ENCODE results near the gene CA10. TPM values are rescaled to one million over a fixed set of nuclear protein-coding genes. Genes with fewer than 3 reads are reported as not detected.

Gene CA10
- total and polyA plus RNA-seq, 2 experiments from 2014 or later: not detected

DNA sequence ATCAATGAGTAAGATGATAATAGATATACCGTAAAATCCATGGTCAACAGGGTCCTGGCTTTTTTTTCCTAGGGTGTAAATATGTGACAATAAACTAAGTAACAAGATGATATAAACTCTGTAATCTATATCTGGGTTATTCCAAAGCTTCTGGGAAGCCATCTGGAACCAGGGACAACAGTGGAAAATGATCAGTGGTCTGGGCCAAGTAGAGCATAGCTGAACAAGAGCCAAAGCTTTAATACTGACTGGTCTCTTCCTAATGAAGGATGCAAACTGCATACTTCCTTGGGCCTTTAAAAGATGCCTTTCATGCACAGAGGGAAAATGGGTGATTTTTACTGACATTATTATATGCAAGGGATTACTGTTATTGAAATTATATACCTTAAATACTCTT lies 8.9 kb downstream of the CA10 start:
- no peak overlapping the region for H2AFZ ChIP-seq
- 22 to 32% methylated on average over 1 of the region's 1 CpG for WGBS, 2 experiments (ENCODE audit: low coverage in 1 of 2, low lambda C conversion rate in 2 of 2, missing lambda C conversion rate in 2 of 2)
- no peaks in the 10 kb centered on the region for H3F3A ChIP-seq (ENCODE audit: insufficient read depth)
- no peak overlapping the region for H3K4me3 ChIP-seq
- H3K27me3 ChIP-seq (replicated peaks; ENCODE audit: insufficient read depth): no peaks in the 10 kb centered on the region
- no peaks in the 10 kb centered on the region for H3K4me1 ChIP-seq (ENCODE audit: insufficient read depth)
- no peak for DNase-seq
- no peaks in the 10 kb centered on the region for H3K36me3 ChIP-seq (ENCODE audit: low read depth)
- no peak overlapping the region for H3K9ac ChIP-seq
- H3K4me2 ChIP-seq (ENCODE audit: unreplicated experiment): no peak overlapping the region
- H4K20me1 ChIP-seq (ENCODE audit: insufficient read depth): no peaks in the 10 kb centered on the region
- no peak overlapping the region for H3K27ac ChIP-seq
- no peaks in the 10 kb centered on the region for H3K9me2 ChIP-seq (ENCODE audit: insufficient read depth)
- TF ChIP-seq EZH2phosphoT487 (IDR thresholded peaks at IDR 0.05; ENCODE audit: insufficient read depth, low read depth): no peak
- no peak for TF ChIP-seq EZH2 (IDR thresholded peaks at IDR 0.05; ENCODE audit: insufficient read depth, poor library complexity, severe bottlenecking)
- no peaks in the 10 kb centered on the region for H3K79me2 ChIP-seq (ENCODE audit: insufficient read depth)
- in situ Hi-C loops (cut with MboI): no loop called here
- H3K9me3 ChIP-seq (ENCODE audit: low read depth): no peaks in the 10 kb centered on the region

DNA sequence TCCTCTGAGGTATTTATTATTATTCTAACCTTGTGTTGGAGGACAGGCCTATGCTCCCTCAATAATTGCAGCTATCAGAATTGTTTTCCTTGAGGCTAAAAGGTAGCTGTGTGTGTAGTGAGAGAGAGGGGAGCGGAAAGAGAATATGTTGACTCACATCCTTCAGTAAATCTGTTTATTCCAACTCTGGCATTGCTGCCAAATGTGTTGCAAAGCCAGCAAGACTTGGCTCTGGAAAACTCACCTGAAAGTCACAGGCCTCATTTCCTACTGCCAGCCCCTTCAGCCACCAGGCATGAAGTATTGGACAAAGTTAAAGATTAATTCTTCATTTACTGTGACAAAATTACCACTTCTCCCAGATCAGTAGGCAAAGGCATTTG lies 9.6 kb downstream of the CA10 start:
- WGBS, 2 experiments (ENCODE audit: low coverage in 1 of 2, low lambda C conversion rate in 2 of 2, missing lambda C conversion rate in 2 of 2): 22 to 31% methylated on average over 1 of the region's 1 CpG
- H3K4me2 ChIP-seq (ENCODE audit: unreplicated experiment): no peak overlapping the region
- no peaks in the 10 kb centered on the region for H3K79me2 ChIP-seq (ENCODE audit: insufficient read depth)
- no peak for DNase-seq
- no peak overlapping the region for H3K4me3 ChIP-seq
- no peaks in the 10 kb centered on the region for H3F3A ChIP-seq (ENCODE audit: insufficient read depth)
- no peaks in the 10 kb centered on the region for H4K20me1 ChIP-seq (ENCODE audit: insufficient read depth)
- H3K27me3 ChIP-seq (replicated peaks; ENCODE audit: insufficient read depth): no peaks in the 10 kb centered on the region
- no peaks in the 10 kb centered on the region for H3K36me3 ChIP-seq (ENCODE audit: low read depth)
- no peak overlapping the region for H3K27ac ChIP-seq
- H3K9ac ChIP-seq: no peak overlapping the region
- no peak overlapping the region for H2AFZ ChIP-seq
- in situ Hi-C loops (cut with MboI): no loop called here
- no peaks in the 10 kb centered on the region for H3K4me1 ChIP-seq (ENCODE audit: insufficient read depth)
- no peaks in the 10 kb centered on the region for H3K9me3 ChIP-seq (ENCODE audit: low read depth)
- H3K9me2 ChIP-seq (ENCODE audit: insufficient read depth): no peaks in the 10 kb centered on the region
- TF ChIP-seq EZH2phosphoT487 (IDR thresholded peaks at IDR 0.05; ENCODE audit: insufficient read depth, low read depth) (no peak), EZH2 (IDR thresholded peaks at IDR 0.05; ENCODE audit: insufficient read depth, poor library complexity, severe bottlenecking) (no peak)

DNA sequence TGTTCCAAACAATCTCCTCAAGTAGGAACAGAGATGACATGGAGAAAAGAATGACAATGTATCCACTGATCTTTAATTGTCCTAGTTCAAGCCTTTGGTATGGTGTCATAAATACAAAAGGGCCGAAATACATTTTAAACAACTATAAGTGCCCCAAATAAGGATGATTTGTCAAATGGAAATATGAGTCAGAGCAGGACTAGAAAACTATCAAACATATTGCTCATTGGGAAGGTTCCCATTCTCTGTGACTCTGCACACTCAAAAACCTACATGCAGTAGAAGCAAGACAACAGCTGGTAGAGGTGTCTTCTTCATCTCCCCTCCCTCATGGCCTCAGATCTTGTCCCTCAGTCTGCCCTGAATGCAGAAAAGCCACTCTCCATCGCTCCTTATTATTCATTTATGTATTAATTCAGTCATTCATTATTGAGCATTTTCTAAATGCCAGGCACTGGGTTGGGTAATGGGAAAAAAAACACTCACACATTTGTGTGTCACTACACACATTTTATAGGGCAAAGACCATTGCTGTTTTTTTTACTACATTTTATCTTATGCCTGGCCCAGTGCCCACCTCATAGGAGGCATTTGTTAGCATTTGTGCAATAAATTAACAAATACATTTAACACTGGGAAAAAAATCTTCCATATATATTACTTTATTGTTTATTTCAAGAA lies 10.1 kb downstream of the CA10 start:
- H3F3A ChIP-seq (ENCODE audit: insufficient read depth): no peaks in the 10 kb centered on the region
- H3K36me3 ChIP-seq (ENCODE audit: low read depth): no peaks in the 10 kb centered on the region
- no peak for DNase-seq
- H3K27me3 ChIP-seq (replicated peaks; ENCODE audit: insufficient read depth): no peaks in the 10 kb centered on the region
- in situ Hi-C loops (cut with MboI): no loop called here
- no peaks in the 10 kb centered on the region for H4K20me1 ChIP-seq (ENCODE audit: insufficient read depth)
- H3K27ac ChIP-seq: no peak overlapping the region
- H3K79me2 ChIP-seq (ENCODE audit: insufficient read depth): no peaks in the 10 kb centered on the region
- H3K9ac ChIP-seq: no peak overlapping the region
- no peak overlapping the region for H2AFZ ChIP-seq
- WGBS, 2 experiments (ENCODE audit: low coverage in 1 of 2, low lambda C conversion rate in 2 of 2, missing lambda C conversion rate in 2 of 2): 10 to 14% methylated on average over 2 of the region's 2 CpGs
- H3K4me2 ChIP-seq (ENCODE audit: unreplicated experiment): no peak overlapping the region
- no peaks in the 10 kb centered on the region for H3K9me2 ChIP-seq (ENCODE audit: insufficient read depth)
- no peaks in the 10 kb centered on the region for H3K4me1 ChIP-seq (ENCODE audit: insufficient read depth)
- TF ChIP-seq EZH2 (IDR thresholded peaks at IDR 0.05; ENCODE audit: insufficient read depth, poor library complexity, severe bottlenecking) (no peak), EZH2phosphoT487 (IDR thresholded peaks at IDR 0.05; ENCODE audit: insufficient read depth, low read depth) (no peak)
- H3K4me3 ChIP-seq: no peak overlapping the region
- no peaks in the 10 kb centered on the region for H3K9me3 ChIP-seq (ENCODE audit: low read depth)

DNA sequence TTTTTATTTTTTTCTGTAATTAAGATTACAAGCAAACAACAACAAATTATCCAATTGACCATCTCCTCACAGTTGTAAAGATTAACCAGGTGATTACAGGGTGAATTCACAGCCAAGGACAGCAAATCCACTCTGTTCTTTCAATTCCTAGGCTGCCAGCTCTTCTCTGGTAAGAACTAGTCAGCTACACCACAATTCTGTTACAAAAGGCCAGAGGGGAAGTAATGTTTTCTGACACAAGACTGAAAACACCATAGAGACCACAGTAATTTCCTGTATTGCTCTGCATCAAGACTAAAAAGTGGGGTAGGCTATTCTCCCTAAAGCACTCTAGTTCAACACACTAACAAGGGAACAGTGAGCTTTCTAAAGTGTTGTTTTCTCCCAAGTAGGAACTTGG lies 10.6 kb downstream of the CA10 start:
- no peak for TF ChIP-seq EZH2phosphoT487 (IDR thresholded peaks at IDR 0.05; ENCODE audit: insufficient read depth, low read depth)
- TF ChIP-seq EZH2 (IDR thresholded peaks at IDR 0.05; ENCODE audit: insufficient read depth, poor library complexity, severe bottlenecking): no peak
- no peaks in the 10 kb centered on the region for H3K9me3 ChIP-seq (ENCODE audit: low read depth)
- H3F3A ChIP-seq (ENCODE audit: insufficient read depth): no peaks in the 10 kb centered on the region
- H3K4me3 ChIP-seq: no peak overlapping the region
- DNase-seq: no peak
- in situ Hi-C loops (cut with MboI): no loop called here
- H3K27ac ChIP-seq: no peak overlapping the region
- H3K9me2 ChIP-seq (ENCODE audit: insufficient read depth): no peaks in the 10 kb centered on the region
- no peaks in the 10 kb centered on the region for H3K4me1 ChIP-seq (ENCODE audit: insufficient read depth)
- H2AFZ ChIP-seq: no peak overlapping the region
- H3K79me2 ChIP-seq (ENCODE audit: insufficient read depth): no peaks in the 10 kb centered on the region
- no peaks in the 10 kb centered on the region for H4K20me1 ChIP-seq (ENCODE audit: insufficient read depth)
- no peaks in the 10 kb centered on the region for H3K27me3 ChIP-seq (replicated peaks; ENCODE audit: insufficient read depth)
- no peaks in the 10 kb centered on the region for H3K36me3 ChIP-seq (ENCODE audit: low read depth)
- no peak overlapping the region for H3K9ac ChIP-seq
- H3K4me2 ChIP-seq (ENCODE audit: unreplicated experiment): no peak overlapping the region

DNA sequence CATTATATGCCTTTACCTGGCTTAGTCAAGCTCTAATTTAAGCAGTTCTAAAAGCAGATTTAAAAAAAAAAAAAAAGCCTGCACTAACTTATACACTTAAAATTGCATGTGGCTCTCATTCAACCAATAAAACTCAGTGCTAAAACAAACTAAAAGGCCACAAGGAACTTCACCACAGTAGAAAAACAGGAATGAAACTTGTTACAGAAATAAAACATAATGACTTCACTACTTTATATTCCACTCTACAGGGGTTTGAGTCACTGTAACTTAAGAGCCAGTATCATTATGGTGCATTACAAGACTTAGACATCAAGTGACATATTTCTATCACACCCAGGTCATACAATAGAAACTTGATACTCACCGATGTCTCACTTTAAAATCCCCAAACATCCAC lies 11.1 kb downstream of the CA10 start:
- no peaks in the 10 kb centered on the region for H4K20me1 ChIP-seq (ENCODE audit: insufficient read depth)
- no peak overlapping the region for H3K4me3 ChIP-seq
- H2AFZ ChIP-seq: no peak overlapping the region
- no peak overlapping the region for H3K9ac ChIP-seq
- 22 to 45% methylated on average over 1 of the region's 1 CpG for WGBS, 2 experiments (ENCODE audit: low coverage in 1 of 2, low lambda C conversion rate in 2 of 2, missing lambda C conversion rate in 2 of 2)
- no peak for DNase-seq
- H3F3A ChIP-seq (ENCODE audit: insufficient read depth): no peaks in the 10 kb centered on the region
- no peaks in the 10 kb centered on the region for H3K4me1 ChIP-seq (ENCODE audit: insufficient read depth)
- no peaks in the 10 kb centered on the region for H3K27me3 ChIP-seq (replicated peaks; ENCODE audit: insufficient read depth)
- no peaks in the 10 kb centered on the region for H3K9me2 ChIP-seq (ENCODE audit: insufficient read depth)
- H3K36me3 ChIP-seq (ENCODE audit: low read depth): no peaks in the 10 kb centered on the region
- no peaks in the 10 kb centered on the region for H3K79me2 ChIP-seq (ENCODE audit: insufficient read depth)
- in situ Hi-C loops (cut with MboI): no loop called here
- no peak overlapping the region for H3K4me2 ChIP-seq (ENCODE audit: unreplicated experiment)
- H3K9me3 ChIP-seq (ENCODE audit: low read depth): no peaks in the 10 kb centered on the region
- TF ChIP-seq EZH2phosphoT487 (IDR thresholded peaks at IDR 0.05; ENCODE audit: insufficient read depth, low read depth) (no peak), EZH2 (IDR thresholded peaks at IDR 0.05; ENCODE audit: insufficient read depth, poor library complexity, severe bottlenecking) (no peak)
- H3K27ac ChIP-seq: no peak overlapping the region
